HK-2 (cell line): ENCODE results near the gene TMEM42.

Experiments
- DNase-seq: peaks from one replicate; pipeline ENCODE4 v3.0.0-alpha.2; 2018; ENCODE audit not compliant: unreplicated experiment

Gene TMEM42

GRCh38 chr3:44910693-44911092 is 49.0 kb downstream of the TMEM42 start:
- no peak for DNase-seq

GRCh38 chr3:44913868-44914468 is 52.3 kb downstream of the TMEM42 start:
- DNase-seq: peak; percentile 54

GRCh38 chr3:44914936-44915335 is 53.2 kb downstream of the TMEM42 start:
- DNase-seq: no peak
